GM03348 (cell line): Measurements from ENCODE around the gene LNPEP.

Experiments used
- DNase-seq: peaks from one replicate; pipeline ENCODE4 v3.0.0; 2012; ENCODE audit warnings: low spot score

LNPEP gene

DNA sequence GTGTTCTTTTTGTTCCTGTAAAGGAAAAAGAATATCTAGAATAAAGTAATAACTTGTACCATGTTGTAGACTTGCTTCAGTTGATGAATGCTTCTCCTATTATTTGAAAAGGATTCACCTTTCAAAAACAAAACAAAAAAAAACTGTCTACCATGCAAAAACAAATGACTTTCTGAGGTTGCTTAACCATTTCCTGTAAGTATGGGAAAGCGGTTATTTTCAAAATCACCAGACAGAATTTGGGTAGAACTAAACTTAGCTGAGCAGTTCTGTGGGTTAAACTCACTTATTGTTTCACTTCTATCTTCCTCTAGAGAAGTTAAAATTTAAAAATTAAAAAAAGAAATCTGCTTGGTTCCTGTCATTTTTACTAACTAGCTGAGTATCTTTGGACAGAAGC lies 25.2 kb downstream of the LNPEP start:
- DNase-seq = no peak

- no peak for DNase-seq
These were observed 26.7 kb downstream of the LNPEP start for GRCh38 chr5:96962540-96962991.

DNA sequence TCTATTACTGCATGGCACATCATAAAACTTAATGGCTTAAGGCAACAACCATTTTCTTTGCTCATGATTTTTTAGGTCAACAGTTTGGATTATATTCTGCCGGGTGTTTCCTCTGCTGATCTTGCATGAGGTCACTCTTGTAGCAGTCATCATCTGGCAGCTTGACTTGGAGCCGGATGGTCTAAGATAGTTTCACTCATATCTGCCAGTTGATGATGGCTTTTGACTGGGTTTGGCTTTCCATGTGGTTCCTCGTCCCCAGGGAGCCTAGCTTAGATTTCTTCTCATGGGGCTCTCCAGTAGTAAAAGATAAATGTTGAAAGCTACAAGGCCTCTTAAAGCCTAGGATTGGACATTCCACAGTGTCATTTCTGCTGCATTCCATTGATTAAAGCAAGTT lies 27.4 kb downstream of the LNPEP start:
- peak; percentile 62 for DNase-seq

- DNase-seq = no peak
These were observed 30.9 kb downstream of the LNPEP start for GRCh38 chr5:96966801-96967200.

- DNase-seq = no peak
These were observed 31.5 kb downstream of the LNPEP start for GRCh38 chr5:96967400-96967799.

GRCh38 chr5:96968074-96968473 lies 32.2 kb downstream of the LNPEP start:
- peak; percentile 26 for DNase-seq

- no peak for DNase-seq
These were observed 32.7 kb downstream of the LNPEP start for GRCh38 chr5:96968614-96969013.

DNA sequence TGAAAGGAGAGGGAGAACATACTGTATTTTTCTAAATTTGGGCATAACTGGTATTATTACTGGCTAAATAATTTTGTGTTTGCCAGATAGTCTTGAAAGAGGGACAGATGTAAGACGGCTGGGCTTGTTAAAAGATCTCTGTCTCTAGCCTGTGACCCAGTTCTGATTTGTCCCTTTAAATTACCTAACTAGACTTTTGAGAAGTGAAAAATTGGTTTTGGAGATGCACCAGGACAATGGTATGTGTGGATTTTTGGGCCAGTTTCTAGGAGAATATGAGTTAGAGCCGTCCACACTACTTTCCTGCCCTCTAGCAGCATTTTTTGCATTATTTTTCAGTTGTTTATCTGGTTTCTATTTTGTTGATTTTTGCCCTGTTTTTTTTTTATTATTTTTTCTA lies 33.5 kb downstream of the LNPEP start:
- peak; percentile 17 for DNase-seq

GRCh38 chr5:96972599-96973334 lies 36.9 kb downstream of the LNPEP start:
- DNase-seq = no peak

DNA sequence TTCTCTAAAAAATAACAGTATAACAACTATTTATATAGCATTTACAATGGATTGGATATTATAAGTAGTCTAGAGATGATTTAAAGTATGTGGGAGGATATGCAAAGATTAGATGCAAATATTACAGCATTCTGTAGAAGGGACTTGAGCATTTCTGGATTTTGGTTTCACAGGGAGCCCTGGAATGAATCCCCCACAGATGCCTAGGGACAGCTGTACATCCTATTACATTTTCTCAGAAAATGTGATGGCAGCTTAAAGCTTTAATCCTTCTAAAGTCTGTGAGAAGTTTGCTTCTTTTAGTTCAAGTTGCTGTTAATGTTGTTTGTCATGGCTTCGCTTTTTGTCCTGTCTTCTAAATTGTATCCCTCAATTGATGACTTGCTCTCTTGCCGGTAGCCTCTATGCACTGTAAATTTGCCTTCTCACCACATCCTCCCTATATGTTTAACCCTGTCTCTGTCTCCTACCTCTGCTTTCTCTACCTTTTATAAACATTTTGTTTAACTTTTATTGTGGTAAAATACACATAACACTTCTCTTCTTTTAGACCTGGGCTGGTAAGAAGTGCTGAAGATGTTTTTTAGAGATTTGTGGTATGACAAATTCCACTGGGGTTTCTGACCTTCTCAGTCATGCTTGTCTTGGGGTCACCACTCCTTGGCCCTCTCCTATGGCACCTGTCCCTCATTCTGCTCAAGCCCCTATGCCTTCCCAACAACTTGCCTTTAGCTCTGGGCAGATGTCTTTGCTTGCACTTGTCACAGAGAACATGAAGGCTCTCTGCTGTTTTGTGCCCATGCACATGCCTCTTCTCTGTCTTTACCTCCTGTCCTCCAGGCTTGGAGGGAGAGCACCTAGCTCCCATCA lies 37.9 kb downstream of the LNPEP start:
- DNase-seq = no peak

DNA sequence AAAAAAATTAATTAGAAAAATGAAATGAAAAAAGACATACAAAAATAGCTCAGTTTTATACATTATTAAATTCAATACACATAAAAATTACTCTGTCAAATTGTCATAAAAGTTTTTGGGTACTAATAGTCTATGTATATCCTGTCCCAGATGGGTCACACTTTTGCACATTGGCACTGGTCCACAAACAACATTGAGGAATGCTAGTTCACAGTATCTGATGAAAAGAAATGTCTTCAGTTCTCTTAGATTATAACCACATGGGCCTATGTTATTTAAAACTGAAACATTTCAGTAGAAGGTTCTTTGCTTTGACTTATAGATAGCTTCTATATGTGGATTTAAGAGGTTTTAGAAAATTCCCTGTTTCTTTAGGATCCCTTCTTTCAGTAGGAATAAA lies 39.8 kb downstream of the LNPEP start:
- DNase-seq = peak; percentile 11

DNA sequence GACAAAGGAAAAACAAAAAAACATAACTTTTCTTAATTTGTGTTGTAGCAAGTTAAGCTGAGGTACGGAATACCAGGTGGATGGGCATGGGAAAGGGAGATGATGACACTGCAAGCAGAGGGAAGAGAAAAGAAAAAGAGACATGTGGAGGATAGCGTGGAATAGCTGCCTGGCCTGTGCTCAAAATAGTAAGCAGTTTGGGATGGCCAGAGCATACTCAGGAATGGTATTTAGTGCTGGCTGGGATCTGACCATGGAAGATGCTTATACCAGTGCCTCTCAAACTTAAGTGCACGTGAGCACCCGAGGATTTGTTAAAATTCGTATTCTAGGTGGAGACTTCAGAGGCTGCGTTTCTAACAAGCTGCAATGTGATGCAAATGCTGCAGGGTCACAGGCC lies 41.3 kb downstream of the LNPEP start:
- no peak for DNase-seq

GRCh38 chr5:96978812-96979449 lies 43.1 kb downstream of the LNPEP start:
- no peak for DNase-seq

- no peak for DNase-seq
These were observed 48.8 kb downstream of the LNPEP start for GRCh38 chr5:96984506-96985192.

- DNase-seq = no peak
These were observed 50.6 kb downstream of the LNPEP start for GRCh38 chr5:96986450-96986849.

- DNase-seq = no peak
These were observed 54.2 kb downstream of the LNPEP start for GRCh38 chr5:96990102-96990501.

DNA sequence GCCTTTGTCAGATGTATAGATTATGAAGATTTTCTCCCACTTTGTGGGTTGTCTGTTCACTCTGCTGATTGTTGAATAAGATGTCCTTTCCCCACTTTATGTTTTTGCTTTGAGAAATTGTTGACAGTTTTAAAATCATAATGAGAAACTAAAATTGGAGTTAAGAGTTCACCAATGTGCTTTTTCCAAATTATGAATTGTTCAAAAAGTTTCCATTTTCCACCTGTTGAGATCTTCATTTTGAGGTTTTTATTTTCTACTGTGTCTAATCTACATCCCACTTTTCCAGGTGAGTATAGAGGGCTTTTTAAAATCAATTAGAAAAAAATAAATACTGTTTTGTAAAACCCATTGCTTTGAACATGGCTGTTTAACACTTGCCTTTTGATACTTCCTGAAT lies 55.8 kb downstream of the LNPEP start:
- no peak for DNase-seq

DNA sequence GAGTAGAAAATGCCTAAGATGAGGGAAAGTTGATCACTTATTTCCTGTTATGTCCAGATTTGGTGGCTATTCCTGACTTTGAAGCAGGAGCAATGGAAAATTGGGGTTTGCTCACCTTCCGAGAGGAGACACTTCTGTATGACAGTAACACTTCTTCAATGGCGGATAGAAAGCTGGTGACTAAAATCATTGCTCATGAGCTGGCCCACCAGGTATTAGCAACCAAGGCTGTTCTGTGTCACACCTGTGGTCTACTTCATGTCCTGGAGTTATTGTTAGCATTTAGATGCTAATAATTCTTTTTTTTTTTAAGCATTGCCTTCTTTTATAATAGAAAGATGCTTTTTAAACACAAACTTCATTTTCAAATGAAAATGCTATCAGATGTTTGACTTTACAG lies 57.9 kb downstream of the LNPEP start:
- no peak for DNase-seq

- DNase-seq = no peak
These were observed 58.6 kb downstream of the LNPEP start for GRCh38 chr5:96994493-96994892.

- DNase-seq = no peak
These were observed 59.5 kb downstream of the LNPEP start for GRCh38 chr5:96995419-96995818.

GRCh38 chr5:96997265-96997859 lies 61.5 kb downstream of the LNPEP start:
- peak; percentile 27 for DNase-seq

GRCh38 chr5:96999856-97000255 lies 64.0 kb downstream of the LNPEP start:
- no peak for DNase-seq
